OCI-M1 (cell line): ENCODE data around the gene DIP2A.
"Not testable (repeated sequence)": the region's sequence is repeated elsewhere in the genome, so short reads cannot be mapped to it uniquely, and the experiment has no call there.

Experiments
- DNase-seq: peaks from one replicate; lab custom pipeline; 2025; lab: John Stamatoyannopoulos, UW

DIP2A gene

DNA sequence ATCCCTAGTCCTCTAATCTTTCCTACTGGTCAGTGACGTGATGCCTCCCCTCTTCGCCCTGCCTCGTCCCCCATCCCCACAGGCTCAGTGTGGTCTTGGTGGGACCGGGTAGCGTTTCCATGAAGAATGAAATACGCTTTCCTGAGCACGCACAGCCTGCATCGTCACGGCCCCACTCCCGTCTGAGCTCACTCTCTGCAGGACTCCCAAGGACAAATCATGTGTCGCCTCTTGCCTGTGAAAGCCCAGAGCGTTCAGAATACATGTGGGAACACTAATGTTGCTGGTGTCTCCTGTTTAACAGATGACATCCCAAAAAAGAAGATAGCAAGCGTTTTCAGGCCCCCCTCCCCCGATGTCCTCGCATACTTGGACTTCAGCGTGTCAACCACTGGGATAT, 97.0 kb downstream of the DIP2A start:
- DNase-seq: no peak

DNA sequence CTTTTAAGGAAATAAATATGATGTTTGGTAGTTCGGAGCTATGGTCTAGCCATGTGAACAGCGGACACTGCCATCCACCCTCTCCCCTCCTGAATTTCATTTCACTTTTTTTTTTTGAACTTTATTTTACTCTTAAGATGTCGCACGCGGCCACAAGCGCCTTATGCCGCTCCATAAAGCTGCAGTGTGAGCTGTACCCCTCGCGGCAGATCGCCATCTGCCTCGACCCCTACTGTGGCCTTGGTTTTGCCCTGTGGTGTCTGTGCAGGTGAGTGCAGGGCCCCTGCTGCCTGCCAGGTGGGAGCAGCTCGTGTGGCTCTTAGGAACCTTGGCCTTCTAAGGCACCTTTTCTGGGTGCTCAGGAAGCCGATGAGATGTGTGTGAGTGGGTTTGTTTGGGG, 98.1 kb downstream of the DIP2A start:
- no peak for DNase-seq

DNA sequence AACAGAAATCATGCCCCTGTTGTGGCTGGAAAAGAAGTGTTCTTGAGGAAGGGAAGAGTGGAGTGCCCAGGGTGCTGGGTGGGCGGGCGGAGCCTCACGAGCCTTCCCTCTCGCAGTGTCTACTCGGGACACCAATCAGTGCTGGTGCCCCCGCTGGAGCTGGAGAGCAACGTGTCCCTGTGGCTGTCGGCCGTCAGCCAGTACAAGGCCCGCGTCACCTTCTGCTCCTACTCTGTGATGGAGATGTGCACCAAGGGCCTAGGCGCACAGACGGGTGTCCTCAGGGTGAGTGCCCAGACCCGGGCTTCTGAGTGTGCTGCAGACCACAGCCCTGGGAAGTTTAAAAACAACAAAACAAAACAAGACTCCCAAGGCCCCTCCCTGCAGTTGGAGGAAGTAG, 98.8 kb downstream of the DIP2A start:
- DNase-seq: no peak

DNA sequence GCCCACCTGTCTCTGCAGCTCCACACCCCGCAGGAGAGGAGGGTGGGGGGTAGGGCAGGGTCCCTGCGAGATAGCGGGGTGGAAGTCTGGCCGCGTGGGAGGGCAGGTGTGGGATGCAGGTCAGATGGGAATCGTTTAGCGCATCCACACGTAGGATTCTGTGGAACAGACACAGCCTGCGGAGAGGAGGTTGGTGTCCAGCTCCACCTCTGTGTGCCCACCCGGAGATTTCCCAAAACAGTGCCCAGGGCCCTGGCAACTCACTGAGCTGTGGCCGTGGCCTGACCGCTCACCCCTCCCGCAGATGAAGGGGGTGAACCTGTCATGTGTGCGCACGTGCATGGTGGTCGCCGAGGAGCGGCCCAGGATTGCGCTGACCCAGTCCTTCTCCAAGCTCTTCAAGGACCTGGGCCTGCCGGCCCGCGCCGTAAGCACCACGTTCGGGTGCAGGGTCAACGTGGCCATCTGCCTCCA, 99.3 kb downstream of the DIP2A start:
- DNase-seq: no peak

DNA sequence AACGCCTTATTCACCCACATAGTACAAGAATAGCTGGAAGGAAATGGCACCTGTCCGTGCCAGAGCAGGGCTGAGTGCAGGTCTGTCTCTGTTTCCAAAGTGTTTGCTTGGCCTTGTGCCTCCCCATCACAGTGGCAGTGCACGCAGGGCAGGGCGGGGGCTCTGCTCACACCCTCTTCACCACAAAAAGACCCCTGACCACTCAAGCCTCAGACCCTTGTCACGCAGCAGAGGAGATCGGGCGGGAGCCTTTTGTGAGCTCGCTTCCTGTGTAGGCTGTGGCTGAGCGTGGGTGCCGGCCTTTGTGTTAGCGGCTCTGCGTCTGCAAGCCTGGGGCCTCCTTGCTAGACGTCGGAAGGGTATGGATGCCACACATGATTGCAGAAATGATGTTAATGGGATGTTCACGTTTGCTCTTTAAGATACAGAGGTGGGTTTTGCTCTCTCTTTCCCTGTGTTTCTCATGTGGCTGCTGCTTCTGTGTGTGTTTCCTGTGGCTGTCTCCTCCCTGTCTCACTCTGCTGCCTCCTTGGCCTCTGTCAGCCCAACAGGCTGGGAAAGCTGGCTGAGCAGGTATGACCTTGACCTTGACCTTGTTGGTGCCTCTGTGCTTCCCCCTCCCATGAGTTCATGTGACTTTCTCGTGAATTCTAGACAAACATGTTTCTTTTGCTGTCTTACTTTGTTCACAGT, 100.7 kb downstream of the DIP2A start:
- no peak for DNase-seq

DNA sequence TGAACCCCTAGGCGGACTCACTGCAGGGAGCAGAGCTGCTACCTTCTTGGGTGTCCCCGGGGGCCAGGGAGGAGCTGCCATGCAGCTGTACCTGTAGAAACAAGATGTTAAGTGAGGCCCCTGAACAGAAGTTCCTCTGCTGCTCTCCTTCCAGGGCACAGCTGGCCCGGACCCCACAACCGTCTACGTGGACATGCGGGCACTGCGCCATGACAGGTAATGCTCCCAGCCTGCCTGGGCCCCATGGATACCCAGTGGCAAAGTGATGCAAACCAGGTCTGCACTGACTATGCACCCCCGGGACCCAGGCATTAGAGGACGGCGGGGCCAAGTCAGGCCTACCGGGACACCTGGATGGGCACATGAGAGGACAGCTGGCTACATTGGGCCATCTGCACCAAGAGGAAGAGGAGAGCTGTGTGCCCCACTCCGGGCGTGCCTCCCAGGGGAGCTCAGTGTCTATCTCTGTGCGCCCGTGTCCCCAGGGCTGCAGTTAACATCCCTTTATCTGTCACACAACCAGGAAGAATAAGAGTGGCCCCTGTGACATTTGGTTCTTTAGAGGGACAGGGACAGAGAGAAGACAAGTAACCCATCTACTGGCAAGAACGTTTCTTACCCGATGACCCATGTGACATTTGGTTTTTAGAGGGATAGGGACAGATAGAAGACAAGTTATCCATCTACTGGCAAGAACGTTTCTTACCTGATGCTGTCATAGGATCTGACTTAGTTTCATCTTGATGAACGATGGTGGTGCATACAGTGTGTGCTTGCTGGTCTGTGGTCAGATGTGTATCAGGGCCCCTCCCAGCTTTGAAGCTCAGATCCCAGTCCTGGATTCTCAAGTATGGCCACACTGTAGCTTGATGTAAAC, 102.1 kb downstream of the DIP2A start:
- DNase-seq: no peak

DNA sequence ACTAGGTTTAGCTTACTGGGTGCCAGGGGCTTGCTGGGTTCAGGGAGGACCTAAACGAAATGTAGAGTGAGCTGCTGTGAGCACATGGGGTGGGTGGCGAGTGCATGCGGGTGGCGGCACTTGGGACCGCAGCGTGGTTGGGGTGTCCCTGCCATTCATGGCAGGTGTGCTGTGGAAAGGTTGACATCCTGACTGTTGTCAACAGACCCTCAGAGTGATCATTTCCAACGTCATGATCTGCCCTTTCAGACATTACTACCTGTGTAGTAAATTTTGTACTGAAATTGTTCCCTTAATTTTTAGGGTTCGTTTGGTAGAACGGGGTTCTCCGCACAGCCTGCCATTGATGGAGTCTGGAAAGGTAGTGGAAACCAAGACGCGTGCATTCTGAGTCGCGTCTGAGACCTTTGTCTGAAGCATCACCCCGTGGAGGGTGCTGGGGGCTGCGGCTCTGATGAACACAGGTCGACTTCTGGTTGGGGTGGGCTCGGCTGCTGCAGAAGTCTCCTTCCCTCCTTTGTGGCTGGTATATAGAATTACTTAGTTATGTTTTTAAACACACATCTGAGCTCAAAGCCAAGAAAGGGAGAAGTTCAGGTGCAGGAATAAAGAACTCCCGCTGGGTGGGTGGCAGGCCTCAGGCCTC, 102.9 kb downstream of the DIP2A start:
- no peak for DNase-seq

DNA sequence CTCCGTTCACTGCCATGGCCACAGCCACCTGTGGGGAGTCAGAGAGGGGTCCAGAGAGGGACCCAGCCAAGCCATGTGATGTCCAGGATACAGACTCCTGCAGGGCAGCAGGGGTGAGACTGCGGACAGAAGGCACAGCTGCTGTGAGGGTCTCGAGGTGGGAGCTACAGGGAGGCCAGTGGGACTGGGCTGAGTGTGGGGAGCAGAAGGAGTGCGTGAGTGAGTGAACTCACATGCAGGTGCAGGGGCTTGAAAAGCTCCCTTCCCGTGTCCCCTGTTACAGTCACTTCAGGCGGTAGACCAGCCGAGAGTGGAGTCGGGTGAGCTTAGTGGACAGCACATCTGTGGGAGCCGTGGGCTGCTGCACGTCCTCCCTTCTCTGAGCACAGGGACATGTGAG, 103.8 kb downstream of the DIP2A start:
- DNase-seq: no peak

DNA sequence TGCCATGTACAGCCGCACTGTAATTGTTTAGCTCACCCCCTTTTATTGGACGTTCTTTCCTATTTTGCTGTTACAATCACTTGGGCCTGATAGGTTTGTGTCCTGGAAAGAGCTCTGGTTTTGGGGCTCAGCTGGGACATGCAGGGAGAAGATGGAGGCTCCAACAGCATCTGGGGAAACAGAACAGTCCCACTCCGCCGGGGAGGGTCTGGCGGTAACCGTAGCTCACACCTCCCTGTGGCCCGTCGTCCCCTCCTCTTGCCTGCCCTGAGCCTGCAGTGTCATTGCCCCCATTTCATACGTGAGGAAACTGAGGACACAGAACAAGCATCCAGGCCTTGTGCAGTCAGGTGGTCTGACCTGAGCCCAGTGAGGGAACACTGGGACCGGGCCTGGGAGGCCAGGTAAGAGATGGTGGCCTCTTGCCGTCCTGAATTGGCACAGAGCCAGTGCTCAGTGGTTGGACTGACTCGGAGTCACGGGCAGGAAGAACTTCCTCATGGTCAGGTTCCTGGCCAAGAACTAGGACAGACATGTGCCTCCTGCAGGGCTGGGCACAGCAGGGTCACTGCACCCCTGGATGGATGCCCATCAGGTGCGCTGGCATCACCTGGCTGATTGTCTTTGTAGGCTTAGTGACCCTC, 104.4 kb downstream of the DIP2A start:
- no peak for DNase-seq

DNA sequence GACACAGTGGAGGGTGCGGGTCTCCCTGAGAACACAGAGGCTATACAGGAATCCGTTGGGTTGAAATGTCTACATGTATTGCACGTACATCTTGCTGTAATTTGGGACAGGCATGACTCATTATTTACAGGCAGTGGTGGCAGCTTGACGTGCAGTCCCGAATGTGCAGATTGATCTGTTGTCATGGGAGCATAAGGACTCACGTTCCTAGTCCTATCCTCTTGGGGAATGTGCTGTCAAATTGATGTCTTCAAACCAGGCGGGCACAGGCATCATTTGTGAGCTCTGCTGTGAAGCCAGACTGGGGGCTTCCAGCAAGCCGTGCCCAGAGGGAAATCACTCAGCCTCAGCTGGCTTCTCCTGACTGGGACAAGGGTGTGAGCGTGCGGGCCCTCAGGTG, 105.7 kb downstream of the DIP2A start:
- DNase-seq: no peak

DNA sequence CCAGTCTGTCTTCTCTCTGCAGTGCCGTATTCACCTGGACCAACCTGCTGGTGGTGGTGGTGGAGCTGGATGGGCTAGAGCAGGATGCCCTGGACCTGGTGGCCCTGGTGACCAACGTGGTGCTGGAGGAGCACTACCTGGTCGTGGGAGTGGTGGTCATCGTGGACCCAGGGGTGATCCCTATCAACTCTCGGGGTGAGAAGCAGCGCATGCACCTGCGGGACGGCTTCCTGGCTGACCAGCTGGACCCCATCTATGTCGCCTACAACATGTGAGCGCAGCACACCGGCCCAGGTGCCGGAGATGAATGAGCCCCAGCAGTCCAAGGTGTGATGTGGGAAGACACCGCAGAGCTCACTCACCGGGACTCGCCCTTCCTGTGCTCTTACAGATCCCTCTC, 108.7 kb downstream of the DIP2A start:
- no peak for DNase-seq

DNA sequence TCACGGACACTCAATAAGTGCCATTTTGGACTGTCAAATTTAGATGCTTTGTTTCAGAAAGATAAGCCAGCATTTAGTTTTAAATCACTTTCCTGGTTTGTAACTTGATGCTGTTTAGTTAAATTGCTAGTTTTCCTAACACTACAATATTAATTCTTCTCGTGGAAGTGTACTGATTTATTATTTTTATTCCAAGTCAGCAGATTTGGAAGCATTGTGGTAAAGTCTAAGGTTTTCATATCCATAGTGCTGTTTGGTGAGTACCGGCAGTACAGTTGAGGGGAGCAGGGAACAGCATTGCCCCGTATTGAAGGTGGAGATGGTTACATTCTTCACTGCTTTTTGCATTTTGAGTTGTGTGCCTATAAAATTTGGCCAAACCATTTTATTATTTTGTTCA, 109.9 kb downstream of the DIP2A start:
- no peak for DNase-seq

DNA sequence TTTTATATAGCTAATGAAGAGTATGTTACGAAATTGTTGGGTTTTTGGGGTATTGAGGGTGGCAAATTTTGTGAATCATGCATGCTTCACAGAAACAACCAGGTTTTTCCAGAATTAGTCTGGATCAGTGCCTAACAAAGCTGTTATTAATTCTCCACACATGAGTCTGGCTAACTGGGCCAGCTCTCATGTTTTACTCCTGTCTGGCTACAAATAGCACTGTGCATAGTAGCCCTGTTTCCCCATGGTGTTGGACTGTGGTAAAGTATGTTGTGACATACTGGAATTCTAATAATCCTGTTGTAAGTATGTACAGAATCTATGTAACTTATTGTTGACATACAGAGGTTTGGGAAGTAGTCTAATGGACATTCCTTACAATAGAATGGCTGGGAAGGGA, 110.4 kb downstream of the DIP2A start:
- no peak for DNase-seq

DNA sequence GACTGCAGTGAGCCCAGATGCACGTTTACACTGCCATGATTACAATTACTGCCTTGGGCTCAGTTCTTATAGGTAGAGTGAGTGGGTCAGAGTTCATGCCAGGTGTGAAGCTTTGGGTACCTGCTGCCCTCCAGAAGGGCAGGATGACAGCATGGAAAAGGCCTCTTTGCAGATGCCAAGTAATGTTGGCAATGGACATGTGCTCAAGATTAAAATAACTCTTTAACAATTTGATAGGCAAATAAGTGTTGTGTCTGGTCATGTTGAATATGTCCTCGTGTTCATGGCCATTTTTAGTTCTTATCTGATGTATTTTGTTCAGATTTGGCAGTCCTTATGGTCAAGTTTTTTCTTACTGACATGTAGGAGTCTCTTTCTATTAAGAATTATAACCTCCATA, 111.4 kb downstream of the DIP2A start:
- no peak for DNase-seq

DNA sequence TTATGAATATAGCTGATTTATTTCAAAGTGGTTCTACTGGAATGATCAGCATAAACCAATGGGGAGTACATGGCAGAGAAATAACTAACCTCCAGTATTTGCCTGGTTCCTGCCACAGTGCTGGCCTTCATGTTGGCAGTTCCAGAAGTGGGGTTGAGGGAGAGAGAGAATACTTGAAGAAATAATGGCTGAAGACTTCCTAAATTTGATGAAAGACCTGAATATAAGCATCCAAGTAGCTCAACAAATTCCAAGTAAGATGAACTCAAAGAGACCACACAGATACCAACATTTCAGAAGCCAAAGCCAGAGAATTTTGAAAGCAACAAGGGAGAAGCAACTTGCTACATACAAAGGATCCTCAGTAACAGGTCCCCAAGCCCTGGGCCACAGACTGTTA, 111.9 kb downstream of the DIP2A start:
- DNase-seq: no peak

DNA sequence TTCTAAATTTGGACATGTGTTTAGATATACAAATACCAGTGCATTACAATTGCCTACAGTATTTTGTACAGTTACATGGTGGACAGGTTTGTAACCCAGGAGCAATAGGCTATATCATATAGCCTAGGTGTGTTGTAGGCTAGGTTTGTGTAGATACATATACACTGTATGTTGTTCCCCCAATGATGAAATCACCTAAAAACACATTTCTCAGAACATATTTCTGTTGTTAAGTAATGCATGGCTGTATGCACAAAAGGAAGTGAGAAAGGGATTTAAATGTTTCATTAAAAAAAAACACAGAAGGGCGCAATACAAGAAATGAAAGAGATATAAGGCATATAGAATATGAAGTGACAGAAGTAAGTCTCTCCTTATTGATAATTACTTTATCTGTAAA, 114.2 kb downstream of the DIP2A start:
- DNase-seq: no peak

DNA sequence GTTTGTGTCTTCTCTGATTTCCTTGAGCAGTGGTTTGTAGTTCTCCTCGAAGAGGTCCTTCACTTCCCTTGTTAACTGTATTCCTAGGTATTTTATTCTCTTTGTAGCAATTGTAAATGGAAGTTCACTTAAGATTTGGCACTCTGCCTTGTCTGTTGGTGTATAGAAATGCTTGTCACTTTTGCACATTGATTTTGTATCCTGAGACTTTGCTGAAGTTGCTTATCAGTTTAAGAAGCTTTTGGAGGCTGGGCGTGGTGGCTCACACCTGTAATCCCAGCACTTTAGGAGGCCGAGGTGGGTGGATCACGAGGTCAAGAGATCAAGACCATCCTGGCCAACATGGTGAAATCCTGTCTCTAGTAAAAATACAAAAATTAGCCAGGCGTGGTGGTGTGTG, 119.1 kb downstream of the DIP2A start:
- not testable (repeated sequence) for DNase-seq

DNA sequence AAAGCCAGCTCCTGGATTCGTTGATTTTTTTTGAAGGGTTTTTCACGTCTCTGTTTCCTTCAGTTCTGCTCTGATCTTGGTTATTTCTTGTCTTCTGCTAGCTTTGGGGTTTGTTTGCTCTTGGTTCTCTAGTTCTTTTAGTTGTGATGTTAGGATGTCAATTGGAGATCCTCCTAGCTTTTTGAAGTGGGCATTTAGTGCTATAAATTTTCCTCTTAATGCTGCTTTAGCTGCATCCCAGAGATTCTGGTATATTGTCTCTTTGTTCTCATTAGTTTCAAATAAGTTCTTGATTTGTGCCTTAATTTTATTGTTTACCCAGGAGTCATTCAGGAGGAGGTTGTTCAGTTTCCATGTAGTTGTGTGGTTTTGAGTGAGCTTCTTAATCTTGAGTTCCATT, 120.7 kb downstream of the DIP2A start:
- not testable (repeated sequence) for DNase-seq

DNA sequence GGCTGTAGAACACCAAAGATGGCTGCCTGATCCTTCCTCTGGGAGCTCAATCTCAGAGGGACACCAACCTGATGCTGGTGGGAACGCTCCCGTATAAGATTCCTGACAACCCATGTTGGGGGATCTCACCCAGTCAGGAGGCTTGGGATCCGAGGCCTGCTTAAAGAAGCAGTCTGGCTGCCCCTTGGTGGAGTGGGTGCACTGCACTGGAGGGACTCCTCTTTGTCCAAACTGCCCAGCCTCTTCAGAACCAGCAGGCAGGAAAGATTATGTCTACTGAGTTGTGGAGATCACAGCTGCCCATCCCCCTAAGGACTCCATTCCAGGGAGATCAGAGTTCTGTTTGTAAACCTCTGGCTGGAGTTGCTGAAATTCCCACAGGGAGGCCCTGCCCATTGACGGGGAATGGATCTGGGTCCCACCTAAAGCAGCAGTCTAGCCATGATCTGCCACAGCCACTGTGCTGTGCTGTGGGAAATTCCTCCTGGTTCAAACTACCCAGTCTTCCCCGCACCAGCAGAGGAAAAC, 123.2 kb downstream of the DIP2A start:
- DNase-seq: no peak

DNA sequence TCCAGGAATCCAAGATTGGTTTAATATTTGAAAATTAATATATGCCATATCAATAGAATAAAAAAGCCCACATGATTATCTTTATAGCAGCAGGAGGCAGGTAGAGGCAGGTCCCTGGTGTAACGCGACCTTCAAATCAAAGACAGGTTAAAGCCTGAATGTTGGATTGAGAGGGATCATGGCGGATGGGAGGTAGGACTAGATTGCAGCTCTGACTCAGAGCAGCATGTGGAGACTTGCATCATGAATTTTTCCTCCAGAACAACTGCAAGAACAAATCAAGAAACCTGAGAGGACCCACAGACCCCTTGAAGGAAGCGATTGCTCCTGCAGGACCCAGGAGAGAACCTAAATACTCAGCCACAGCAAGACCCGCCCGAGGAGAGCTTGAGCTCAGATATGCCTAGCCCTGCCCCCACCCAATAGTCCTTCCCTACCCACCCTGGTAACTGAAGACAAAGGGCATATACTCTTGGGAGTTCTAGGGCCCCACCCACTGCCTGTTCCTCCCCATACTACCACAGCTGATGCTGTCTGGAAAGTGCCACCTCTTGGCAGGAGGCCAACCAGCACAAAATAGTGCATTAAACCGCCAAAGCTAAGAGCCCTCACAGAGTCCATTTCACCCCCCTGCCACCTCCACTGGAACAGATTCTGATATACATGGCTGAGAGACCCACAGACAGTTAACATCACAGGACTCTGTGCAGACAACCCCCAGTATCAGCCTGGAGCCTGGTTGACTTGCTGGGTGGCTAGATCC, 126.7 kb downstream of the DIP2A start:
- DNase-seq: no peak

DNA sequence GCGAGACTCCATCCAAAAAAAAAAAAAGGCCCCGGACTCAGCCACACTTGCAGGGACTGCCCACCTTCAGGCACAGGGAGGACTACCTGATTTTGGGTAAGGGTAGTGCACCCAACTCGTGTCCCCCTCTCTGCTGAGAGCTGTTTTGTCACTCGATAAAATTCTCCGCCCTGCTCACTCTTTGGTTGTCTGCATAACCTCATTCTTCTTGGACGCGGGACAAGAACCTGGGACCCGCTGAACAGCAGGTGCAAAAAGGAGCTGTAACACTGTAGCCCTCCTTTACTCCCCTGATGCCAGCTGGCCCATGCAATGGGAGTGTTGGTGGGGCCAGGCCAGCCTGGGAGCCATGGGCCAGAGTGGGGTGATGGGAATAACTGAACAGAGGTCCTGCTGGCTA, 135.6 kb downstream of the DIP2A start:
- DNase-seq: no peak
